ENCODE data around the gene LAYN. TPM values are rescaled to one million over a fixed set of nuclear protein-coding genes. Genes with fewer than 3 reads are reported as not detected.
A peak's percentile ranks its signal among the peaks of the same experiment; 100 is the strongest.

The LAYN gene
- polyA plus RNA-seq (2011; rRNA removed) (2.8 and 4.1 TPM in 2 replicates), polyA plus RNA-seq (2017; fragmentation: RNase III; extraction: RNeasy Plus Mini Kit Qiagen cat#74134 plus additional on column Dnase treatment) (9.0 to 12.2 TPM (median 12.0 TPM) in 3 replicates), polyA minus RNA-seq (2011; rRNA and poly(A)+ RNA removed) (2.3 and 4.7 TPM in 2 replicates)
- 5.7 and 6.3 TPM in 2 replicates for polyA plus RNA-seq (2012; cell fraction: cytosol; rRNA removed)
- 2.3 and 6.3 TPM in 2 replicates for polyA plus RNA-seq (2012; cell fraction: nucleus; rRNA removed)

- ChIA-PET CTCF (no interaction called here), POLR2A (interaction anchor here (1.6 kb wide), 1 partner anchor 9 kb away, joined by 3 read pairs; no protein-coding TSS in a partner anchor)
- 71% methylated on average over 24 of the region's 70 CpGs for WGBS (ENCODE audit: missing lambda C conversion rate)
- FAIRE-seq (no peak), DNase-seq (ENCODE audit: low read depth in 1 of 2, low spot score in 1 of 2) (no peak), ATAC-seq (peak; percentile 49 to 84; a peak in 4 of 6 replicates)
- Histone ChIP-seq H3K4me1 (peaks cover under 1% of the 10 kb centered on the region; the same call in 1 of the 3 replicates), H3K27ac (peak within 1 kb of the TSS; percentile 38 to 85; a peak in 4 of 6 replicates), H3K4me3 (peak within 1 kb of the TSS; percentile 49), H3K9me3 (no peaks in the 10 kb centered on the region), H3K4me2 (peak within 1 kb of the TSS; percentile 69)
- TF ChIP-seq EHF (CRISPR knock-in tag; IDR thresholded peaks at IDR 0.05) (no peak), FOSL2 (IDR thresholded peaks at IDR 0.05) (no peak), FOSL2 (CRISPR knock-in tag; IDR thresholded peaks at IDR 0.05) (no peak), FOXS1 (CRISPR knock-in tag; IDR thresholded peaks at IDR 0.05) (no peak), ESRRA (IDR thresholded peaks at IDR 0.05; ENCODE audit: borderline replicate concordance, low read length) (no peak), TP53 (CRISPR knock-in tag; IDR thresholded peaks at IDR 0.05) (no peak), MAFK (IDR thresholded peaks at IDR 0.05; ENCODE audit: partially characterized antibody) (no peak), RCOR1 (IDR thresholded peaks at IDR 0.05; ENCODE audit: low read depth, low read length) (no peak), FOSB (CRISPR knock-in tag; IDR thresholded peaks at IDR 0.05) (no peak), HOXB5 (CRISPR knock-in tag; IDR thresholded peaks at IDR 0.05) (no peak), CBX8 (IDR thresholded peaks at IDR 0.05) (no peak), HOXB13 (CRISPR knock-in tag; IDR thresholded peaks at IDR 0.05; ENCODE audit: low read depth) (no peak), HEYL (CRISPR knock-in tag; IDR thresholded peaks at IDR 0.05) (no peak), CHD2 (IDR thresholded peaks at IDR 0.05; ENCODE audit: low read length, partially characterized antibody) (no peak), RNF2 (IDR thresholded peaks at IDR 0.05; ENCODE audit: borderline replicate concordance, low read depth) (no peak), USF2 (IDR thresholded peaks at IDR 0.05) (no peak)
- TF ChIP-seq, protein P1, sequence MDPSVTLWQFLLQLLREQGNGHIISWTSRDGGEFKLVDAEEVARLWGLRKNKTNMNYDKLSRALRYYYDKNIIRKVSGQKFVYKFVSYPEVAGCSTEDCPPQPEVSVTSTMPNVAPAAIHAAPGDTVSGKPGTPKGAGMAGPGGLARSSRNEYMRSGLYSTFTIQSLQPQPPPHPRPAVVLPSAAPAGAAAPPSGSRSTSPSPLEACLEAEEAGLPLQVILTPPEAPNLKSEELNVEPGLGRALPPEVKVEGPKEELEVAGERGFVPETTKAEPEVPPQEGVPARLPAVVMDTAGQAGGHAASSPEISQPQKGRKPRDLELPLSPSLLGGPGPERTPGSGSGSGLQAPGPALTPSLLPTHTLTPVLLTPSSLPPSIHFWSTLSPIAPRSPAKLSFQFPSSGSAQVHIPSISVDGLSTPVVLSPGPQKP (IDR thresholded peaks at IDR 0.05; ENCODE audit: low read depth, low read length), result no peak
Measured at GRCh38 chr11:111540114-111540936, at the start of gene LAYN. LAYN (plus strand) TSS chr11:111540720; CDS start chr11:111540844, 124 bp downstream.

GRCh38 chr11:111494040-111494439 is 46.5 kb upstream of the LAYN start:
- Histone ChIP-seq H3K4me2 (no peak overlapping the region), H3K4me3 (no peak overlapping the region), H3K4me1 (no peaks in the 10 kb centered on the region), H3K27ac (no peak overlapping the region), H3K9me3 (no peaks in the 10 kb centered on the region)
- POLR2A ChIA-PET, result no interaction called here
- DNase-seq (ENCODE audit: low read depth in 1 of 2, low spot score in 1 of 2) (no peak), ATAC-seq (no peak), FAIRE-seq (no peak)
- WGBS (ENCODE audit: missing lambda C conversion rate), result 44% methylated on average over 1 of the region's 1 CpG
- TF ChIP-seq FOXS1 (CRISPR knock-in tag; IDR thresholded peaks at IDR 0.05) (no peak), MAX (IDR thresholded peaks at IDR 0.05) (no peak), HEYL (CRISPR knock-in tag; IDR thresholded peaks at IDR 0.05) (no peak), RNF2 (IDR thresholded peaks at IDR 0.05; ENCODE audit: borderline replicate concordance, low read depth) (no peak), MAZ (IDR thresholded peaks at IDR 0.05; ENCODE audit: borderline replicate concordance, low read depth, low read length) (no peak), NR3C1 (IDR thresholded peaks at IDR 0.05) (no peak), ZC3H11A (IDR thresholded peaks at IDR 0.05) (no peak), RAD21 (conservative IDR thresholded peaks at IDR 0.05 in 1 of 2, IDR thresholded peaks at IDR 0.05 in 1 of 2) (no peak), SMC3 (IDR thresholded peaks at IDR 0.05) (no peak), PHF8 (IDR thresholded peaks at IDR 0.05; ENCODE audit: borderline replicate concordance, low read depth) (no peak), CHD2 (IDR thresholded peaks at IDR 0.05; ENCODE audit: low read length, partially characterized antibody) (no peak), KDM5A (IDR thresholded peaks at IDR 0.05) (no peak), HOXB5 (CRISPR knock-in tag; IDR thresholded peaks at IDR 0.05) (no peak)
- CTCF ChIA-PET, result interaction anchor here (1.6 kb wide), 1 partner anchor 15 kb away, joined by 5 read pairs; no protein-coding TSS in a partner anchor

Data from A549 (cell line).